GM12878 (cell line): ENCODE results near the gene TTI1. TPM values are rescaled to one million over a fixed set of nuclear protein-coding genes. Genes with fewer than 3 reads are reported as not detected.

Experiments
- HDAC6 ChIP-seq: fragments of 200-600 bp; sonication (generic); IDR thresholded peaks from one replicate; pipeline ENCODE4 v1.8.0; 2017; ENCODE audit warnings: antibody characterized with exemption; ENCODE audit not compliant: unreplicated experiment
- MEF2A ChIP-seq: IDR thresholded peaks from 2 replicates; pipeline ENCODE4 v1.6.1; 2011; ENCODE audit warnings: low read depth, mild to moderate bottlenecking, low read length, moderate library complexity; ENCODE audit not compliant: insufficient read depth
- MXI1 ChIP-seq: fragments of 150-350 bp; IDR thresholded peaks from 2 replicates; pipeline ENCODE4 v1.6.1; 2011; ENCODE audit warnings: low read depth, mild to moderate bottlenecking, inconsistent platforms, low read length, improper control_type of control experiment
- RBBP5 ChIP-seq: fragments of 200-600 bp; sonication (generic); conservative IDR thresholded peaks from 2 replicates; pipeline ENCODE4 v1.6.1; 2016
- SIN3A ChIP-seq: IDR thresholded peaks from 2 replicates; pipeline ENCODE4 v1.6.1; 2012; ENCODE audit warnings: low read depth, low read length, improper control_type of control experiment
- STAT3 ChIP-seq: IDR thresholded peaks from 2 replicates; pipeline ENCODE4 v1.6.1; 2011; ENCODE audit warnings: low read depth, low read length, improper control_type of control experiment
- SUPT20H ChIP-seq: IDR thresholded peaks from 2 replicates; pipeline ENCODE4 v1.6.1; 2011; ENCODE audit warnings: low read depth, mild to moderate bottlenecking, low read length, moderate library complexity, borderline replicate concordance; ENCODE audit not compliant: control insufficient read depth
- TARDBP ChIP-seq: IDR thresholded peaks from 2 replicates; pipeline ENCODE4 v1.6.1; 2016; ENCODE audit warnings: borderline replicate concordance
- TCF7 ChIP-seq: IDR thresholded peaks from 2 replicates; pipeline ENCODE4 v1.6.1; 2014; ENCODE audit warnings: antibody characterized with exemption, borderline replicate concordance
- ZNF274 ChIP-seq: IDR thresholded peaks from one replicate; pipeline ENCODE4 v1.8.0; 2011; ENCODE audit not compliant: insufficient read length, insufficient read depth
- ZNF622 ChIP-seq: fragments of 450-650 bp; IDR thresholded peaks from 2 replicates; pipeline ENCODE4 v1.6.1; 2017; ENCODE audit warnings: mild to moderate bottlenecking, inconsistent platforms
- polyA plus RNA-seq, 11 experiments: library from polyadenylated mRNA; depleted of rRNA in 4 of 11; unstranded in 6 of 11; stranded (reverse) in 5 of 11; fragments of >200 nt; fragmentation: Nextera tagmentation in 4 of 11; fragmentation: Illumina TruSeq in 1 of 11; extraction: Ambion mirVana in 4 of 11; extraction: Trizol in 1 of 11; gene quantifications; 1 replicate in 1 of 11; 2 replicates in 10 of 11; pipeline versions ENCODE4 v1.2.1 to v1.2.3, GENCODE V29; 2011 to 2016; ENCODE audit warnings: inconsistent platforms in 2 of 11, missing spikeins in 2 of 11, low read depth in 1 of 11
- total RNA-seq, 4 experiments: library from RNA; depleted of rRNA in 3 of 4; stranded (reverse); fragments of >200 nt in 3 of 4; fragmentation: Illumina TruSeq in 1 of 4; extraction: Trizol in 1 of 4; gene quantifications; 2 replicates each; pipeline versions ENCODE4 v1.2.1 to v1.2.3, GENCODE V29; 2013 to 2021
- TF ChIP-seq, protein P1 (sequence below): fragments of 450-650 bp; IDR thresholded peaks from 2 replicates; pipeline ENCODE4 v1.6.1; 2017; ENCODE audit warnings: low read depth, mild to moderate bottlenecking, moderate library complexity
- TF ChIP-seq, protein P2 (sequence below): fragments of 450-650 bp; IDR thresholded peaks from 2 replicates; pipeline ENCODE4 v1.6.1; 2017; ENCODE audit warnings: mild to moderate bottlenecking
- TF ChIP-seq, protein P3 (sequence below): fragments of 450-650 bp; formaldehyde crosslinking; IDR thresholded peaks from 2 replicates; pipeline ENCODE4 v1.4.0; 2020; ENCODE audit warnings: mild to moderate bottlenecking, moderate library complexity
- TF ChIP-seq, protein P4 (sequence below): IDR thresholded peaks from 2 replicates; pipeline ENCODE4 v1.6.1; 2012; ENCODE audit warnings: improper control_type of control experiment, low read depth, low read length; ENCODE audit not compliant: insufficient replicate concordance
- TF ChIP-seq, protein P5 (sequence below): fragments of 150-350 bp; IDR thresholded peaks from 2 replicates; pipeline ENCODE4 v1.6.1; 2014; ENCODE audit warnings: mild to moderate bottlenecking, low read depth, low read length

TTI1 gene
- total and polyA plus RNA-seq, 10 of the 15 experiments (the other 5 are each of a cell fraction or from before 2014, with no cell fraction given) = 5.3 to 44.6 (median 24.9) TPM

DNA sequence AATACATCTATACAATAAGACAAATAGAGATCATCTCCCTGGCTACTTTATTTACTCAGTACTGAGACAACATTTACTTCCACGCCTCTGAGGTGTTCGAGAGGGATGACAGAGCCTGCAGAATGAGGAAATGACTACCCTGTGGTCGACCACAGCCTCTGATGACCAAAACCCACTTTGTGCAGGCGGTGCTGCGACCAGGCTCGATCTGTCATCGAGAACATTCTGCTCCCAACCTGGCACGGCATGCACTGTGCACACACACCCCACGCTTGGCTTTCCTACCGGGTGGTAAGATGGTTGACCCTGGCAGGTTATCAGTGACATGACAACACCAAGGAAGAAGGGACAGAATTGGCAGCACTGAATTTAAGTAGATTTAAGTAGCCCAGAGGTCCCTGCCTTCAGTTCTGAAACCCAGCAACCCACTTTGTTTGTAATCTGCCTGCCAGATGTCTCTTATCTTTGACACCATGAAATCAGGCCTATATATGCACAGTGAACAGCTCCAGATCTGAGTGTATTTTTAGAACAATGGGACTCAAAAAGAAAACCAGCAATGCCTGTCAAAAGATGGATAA lies 42.6 kb downstream of the TTI1 start (continued):
- TF ChIP-seq, protein P1, sequence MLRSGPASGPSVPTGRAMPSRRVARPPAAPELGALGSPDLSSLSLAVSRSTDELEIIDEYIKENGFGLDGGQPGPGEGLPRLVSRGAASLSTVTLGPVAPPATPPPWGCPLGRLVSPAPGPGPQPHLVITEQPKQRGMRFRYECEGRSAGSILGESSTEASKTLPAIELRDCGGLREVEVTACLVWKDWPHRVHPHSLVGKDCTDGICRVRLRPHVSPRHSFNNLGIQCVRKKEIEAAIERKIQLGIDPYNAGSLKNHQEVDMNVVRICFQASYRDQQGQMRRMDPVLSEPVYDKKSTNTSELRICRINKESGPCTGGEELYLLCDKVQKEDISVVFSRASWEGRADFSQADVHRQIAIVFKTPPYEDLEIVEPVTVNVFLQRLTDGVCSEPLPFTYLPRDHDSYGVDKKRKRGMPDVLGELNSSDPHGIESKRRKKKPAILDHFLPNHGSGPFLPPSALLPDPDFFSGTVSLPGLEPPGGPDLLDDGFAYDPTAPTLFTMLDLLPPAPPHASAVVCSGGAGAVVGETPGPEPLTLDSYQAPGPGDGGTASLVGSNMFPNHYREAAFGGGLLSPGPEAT = peak; percentile 73
- TF ChIP-seq TARDBP = no peak
- TF ChIP-seq ZNF274 = no peak
- TF ChIP-seq, protein P2, sequence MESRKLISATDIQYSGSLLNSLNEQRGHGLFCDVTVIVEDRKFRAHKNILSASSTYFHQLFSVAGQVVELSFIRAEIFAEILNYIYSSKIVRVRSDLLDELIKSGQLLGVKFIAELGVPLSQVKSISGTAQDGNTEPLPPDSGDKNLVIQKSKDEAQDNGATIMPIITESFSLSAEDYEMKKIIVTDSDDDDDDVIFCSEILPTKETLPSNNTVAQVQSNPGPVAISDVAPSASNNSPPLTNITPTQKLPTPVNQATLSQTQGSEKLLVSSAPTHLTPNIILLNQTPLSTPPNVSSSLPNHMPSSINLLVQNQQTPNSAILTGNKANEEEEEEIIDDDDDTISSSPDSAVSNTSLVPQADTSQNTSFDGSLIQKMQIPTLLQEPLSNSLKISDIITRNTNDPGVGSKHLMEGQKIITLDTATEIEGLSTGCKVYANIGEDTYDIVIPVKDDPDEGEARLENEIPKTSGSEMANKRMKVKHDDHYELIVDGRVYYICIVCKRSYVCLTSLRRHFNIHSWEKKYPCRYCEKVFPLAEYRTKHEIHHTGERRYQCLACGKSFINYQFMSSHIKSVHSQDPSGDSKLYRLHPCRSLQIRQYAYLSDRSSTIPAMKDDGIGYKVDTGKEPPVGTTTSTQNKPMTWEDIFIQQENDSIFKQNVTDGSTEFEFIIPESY = no peak
- TF ChIP-seq ZNF622 = no peak
- no peak for TF ChIP-seq SUPT20H
- TF ChIP-seq MEF2A = peak; percentile 80
- no peak for TF ChIP-seq STAT3
- TF ChIP-seq, protein P3, sequence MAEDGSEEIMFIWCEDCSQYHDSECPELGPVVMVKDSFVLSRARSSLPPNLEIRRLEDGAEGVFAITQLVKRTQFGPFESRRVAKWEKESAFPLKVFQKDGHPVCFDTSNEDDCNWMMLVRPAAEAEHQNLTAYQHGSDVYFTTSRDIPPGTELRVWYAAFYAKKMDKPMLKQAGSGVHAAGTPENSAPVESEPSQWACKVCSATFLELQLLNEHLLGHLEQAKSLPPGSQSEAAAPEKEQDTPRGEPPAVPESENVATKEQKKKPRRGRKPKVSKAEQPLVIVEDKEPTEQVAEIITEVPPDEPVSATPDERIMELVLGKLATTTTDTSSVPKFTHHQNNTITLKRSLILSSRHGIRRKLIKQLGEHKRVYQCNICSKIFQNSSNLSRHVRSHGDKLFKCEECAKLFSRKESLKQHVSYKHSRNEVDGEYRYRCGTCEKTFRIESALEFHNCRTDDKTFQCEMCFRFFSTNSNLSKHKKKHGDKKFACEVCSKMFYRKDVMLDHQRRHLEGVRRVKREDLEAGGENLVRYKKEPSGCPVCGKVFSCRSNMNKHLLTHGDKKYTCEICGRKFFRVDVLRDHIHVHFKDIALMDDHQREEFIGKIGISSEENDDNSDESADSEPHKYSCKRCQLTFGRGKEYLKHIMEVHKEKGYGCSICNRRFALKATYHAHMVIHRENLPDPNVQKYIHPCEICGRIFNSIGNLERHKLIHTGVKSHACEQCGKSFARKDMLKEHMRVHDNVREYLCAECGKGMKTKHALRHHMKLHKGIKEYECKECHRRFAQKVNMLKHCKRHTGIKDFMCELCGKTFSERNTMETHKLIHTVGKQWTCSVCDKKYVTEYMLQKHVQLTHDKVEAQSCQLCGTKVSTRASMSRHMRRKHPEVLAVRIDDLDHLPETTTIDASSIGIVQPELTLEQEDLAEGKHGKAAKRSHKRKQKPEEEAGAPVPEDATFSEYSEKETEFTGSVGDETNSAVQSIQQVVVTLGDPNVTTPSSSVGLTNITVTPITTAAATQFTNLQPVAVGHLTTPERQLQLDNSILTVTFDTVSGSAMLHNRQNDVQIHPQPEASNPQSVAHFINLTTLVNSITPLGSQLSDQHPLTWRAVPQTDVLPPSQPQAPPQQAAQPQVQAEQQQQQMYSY (CRISPR knock-in tag) = no peak
- peak; percentile 89 for TF ChIP-seq MXI1
- no peak for TF ChIP-seq SIN3A
- TF ChIP-seq RBBP5 = no peak
- TF ChIP-seq, protein P4, sequence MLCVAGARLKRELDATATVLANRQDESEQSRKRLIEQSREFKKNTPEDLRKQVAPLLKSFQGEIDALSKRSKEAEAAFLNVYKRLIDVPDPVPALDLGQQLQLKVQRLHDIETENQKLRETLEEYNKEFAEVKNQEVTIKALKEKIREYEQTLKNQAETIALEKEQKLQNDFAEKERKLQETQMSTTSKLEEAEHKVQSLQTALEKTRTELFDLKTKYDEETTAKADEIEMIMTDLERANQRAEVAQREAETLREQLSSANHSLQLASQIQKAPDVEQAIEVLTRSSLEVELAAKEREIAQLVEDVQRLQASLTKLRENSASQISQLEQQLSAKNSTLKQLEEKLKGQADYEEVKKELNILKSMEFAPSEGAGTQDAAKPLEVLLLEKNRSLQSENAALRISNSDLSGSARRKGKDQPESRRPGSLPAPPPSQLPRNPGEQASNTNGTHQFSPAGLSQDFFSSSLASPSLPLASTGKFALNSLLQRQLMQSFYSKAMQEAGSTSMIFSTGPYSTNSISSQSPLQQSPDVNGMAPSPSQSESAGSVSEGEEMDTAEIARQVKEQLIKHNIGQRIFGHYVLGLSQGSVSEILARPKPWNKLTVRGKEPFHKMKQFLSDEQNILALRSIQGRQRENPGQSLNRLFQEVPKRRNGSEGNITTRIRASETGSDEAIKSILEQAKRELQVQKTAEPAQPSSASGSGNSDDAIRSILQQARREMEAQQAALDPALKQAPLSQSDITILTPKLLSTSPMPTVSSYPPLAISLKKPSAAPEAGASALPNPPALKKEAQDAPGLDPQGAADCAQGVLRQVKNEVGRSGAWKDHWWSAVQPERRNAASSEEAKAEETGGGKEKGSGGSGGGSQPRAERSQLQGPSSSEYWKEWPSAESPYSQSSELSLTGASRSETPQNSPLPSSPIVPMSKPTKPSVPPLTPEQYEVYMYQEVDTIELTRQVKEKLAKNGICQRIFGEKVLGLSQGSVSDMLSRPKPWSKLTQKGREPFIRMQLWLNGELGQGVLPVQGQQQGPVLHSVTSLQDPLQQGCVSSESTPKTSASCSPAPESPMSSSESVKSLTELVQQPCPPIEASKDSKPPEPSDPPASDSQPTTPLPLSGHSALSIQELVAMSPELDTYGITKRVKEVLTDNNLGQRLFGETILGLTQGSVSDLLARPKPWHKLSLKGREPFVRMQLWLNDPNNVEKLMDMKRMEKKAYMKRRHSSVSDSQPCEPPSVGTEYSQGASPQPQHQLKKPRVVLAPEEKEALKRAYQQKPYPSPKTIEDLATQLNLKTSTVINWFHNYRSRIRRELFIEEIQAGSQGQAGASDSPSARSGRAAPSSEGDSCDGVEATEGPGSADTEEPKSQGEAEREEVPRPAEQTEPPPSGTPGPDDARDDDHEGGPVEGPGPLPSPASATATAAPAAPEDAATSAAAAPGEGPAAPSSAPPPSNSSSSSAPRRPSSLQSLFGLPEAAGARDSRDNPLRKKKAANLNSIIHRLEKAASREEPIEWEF = no peak
- TF ChIP-seq, protein P5, sequence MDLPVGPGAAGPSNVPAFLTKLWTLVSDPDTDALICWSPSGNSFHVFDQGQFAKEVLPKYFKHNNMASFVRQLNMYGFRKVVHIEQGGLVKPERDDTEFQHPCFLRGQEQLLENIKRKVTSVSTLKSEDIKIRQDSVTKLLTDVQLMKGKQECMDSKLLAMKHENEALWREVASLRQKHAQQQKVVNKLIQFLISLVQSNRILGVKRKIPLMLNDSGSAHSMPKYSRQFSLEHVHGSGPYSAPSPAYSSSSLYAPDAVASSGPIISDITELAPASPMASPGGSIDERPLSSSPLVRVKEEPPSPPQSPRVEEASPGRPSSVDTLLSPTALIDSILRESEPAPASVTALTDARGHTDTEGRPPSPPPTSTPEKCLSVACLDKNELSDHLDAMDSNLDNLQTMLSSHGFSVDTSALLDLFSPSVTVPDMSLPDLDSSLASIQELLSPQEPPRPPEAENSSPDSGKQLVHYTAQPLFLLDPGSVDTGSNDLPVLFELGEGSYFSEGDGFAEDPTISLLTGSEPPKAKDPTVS = peak; percentile 80; the same call in 1 of the 2 replicates
- TF ChIP-seq HDAC6 = no peak
- TF ChIP-seq TCF7 = no peak
